OCI-LY7 (cell line): Measurements from ENCODE around the gene CUBN.

Experiments
- EZH2phosphoT487 ChIP-seq: fragments of 200-600 bp; sonication (generic); IDR thresholded peaks from 2 replicates; pipeline ENCODE4 v1.6.1; 2018; ENCODE audit warnings: low read depth, borderline replicate concordance, mild to moderate bottlenecking, mixed run types, antibody characterized with exemption, low read length, moderate library complexity, mixed read lengths
- TF ChIP-seq, protein P1 (sequence below): fragments of 200-600 bp; sonication (generic); conservative IDR thresholded peaks from 2 replicates; pipeline ENCODE4 v1.5.1; 2014; ENCODE audit warnings: mild to moderate bottlenecking, antibody characterized with exemption, low read length, moderate library complexity, mixed read lengths

- TF ChIP-seq, protein P1, sequence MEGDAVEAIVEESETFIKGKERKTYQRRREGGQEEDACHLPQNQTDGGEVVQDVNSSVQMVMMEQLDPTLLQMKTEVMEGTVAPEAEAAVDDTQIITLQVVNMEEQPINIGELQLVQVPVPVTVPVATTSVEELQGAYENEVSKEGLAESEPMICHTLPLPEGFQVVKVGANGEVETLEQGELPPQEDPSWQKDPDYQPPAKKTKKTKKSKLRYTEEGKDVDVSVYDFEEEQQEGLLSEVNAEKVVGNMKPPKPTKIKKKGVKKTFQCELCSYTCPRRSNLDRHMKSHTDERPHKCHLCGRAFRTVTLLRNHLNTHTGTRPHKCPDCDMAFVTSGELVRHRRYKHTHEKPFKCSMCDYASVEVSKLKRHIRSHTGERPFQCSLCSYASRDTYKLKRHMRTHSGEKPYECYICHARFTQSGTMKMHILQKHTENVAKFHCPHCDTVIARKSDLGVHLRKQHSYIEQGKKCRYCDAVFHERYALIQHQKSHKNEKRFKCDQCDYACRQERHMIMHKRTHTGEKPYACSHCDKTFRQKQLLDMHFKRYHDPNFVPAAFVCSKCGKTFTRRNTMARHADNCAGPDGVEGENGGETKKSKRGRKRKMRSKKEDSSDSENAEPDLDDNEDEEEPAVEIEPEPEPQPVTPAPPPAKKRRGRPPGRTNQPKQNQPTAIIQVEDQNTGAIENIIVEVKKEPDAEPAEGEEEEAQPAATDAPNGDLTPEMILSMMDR = no peak
- TF ChIP-seq EZH2phosphoT487 = no peak
Observed at GRCh38 chr10:16890691-16891090, 238.9 kb downstream of the CUBN start.
